DMS53 (cell line): ENCODE data around the gene ZDHHC8.
"Not testable (repeated sequence)": the region's sequence is repeated elsewhere in the genome, so short reads cannot be mapped to it uniquely, and the experiment has no call there.

Experiments used
- DNase-seq: peaks from one replicate; lab custom pipeline; 2025; lab: John Stamatoyannopoulos, UW

The ZDHHC8 gene

DNA sequence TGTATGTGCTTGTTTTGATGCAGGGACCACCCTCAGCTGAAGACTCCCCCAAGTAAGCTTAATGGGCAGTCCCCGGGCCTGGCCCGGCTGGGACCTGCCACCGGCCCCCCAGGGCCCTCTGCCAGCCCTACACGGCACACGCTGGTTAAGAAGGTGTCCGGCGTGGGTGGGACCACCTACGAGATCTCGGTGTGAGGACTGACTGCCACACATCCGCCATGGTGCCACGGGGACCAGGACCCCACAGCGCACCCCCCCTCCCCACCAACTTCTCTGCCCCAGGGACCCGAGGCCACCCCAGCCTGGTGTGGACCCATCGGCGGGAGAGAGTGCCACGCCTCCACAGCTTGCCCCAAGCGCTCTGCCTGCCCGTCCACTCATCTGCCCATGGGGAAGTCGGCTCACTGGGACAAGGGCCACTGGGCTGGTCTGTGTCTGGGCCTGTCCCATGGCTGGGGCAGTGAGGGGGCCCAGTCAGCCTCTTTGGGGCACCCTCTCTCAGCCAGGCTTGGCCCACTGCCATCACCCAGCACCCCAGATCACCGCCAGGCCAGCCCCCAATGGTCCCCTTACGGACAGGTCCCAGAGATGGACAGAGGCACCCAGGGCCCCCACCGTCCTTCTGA is 13.7 kb downstream of the ZDHHC8 start:
- DNase-seq = no peak

DNA sequence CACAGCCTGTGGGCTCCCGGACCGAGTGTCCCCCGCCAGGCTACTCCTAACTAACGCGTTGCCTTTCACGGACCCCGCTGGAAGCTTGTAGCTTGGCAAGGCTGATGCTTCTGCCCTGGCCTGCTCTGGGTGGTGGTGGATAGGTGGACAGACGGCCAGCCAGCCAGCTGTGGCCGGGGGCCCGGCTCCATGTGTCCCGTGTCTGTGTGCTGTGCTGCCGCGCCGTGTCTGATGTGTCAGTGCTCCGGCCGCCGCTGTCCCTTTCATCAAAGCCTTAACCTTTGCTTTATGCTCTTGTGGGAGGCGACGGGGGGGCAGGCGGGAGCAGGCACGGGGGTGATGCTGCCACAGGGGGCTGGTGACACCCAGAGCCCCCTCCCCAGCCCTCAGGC is 14.2 kb downstream of the ZDHHC8 start:
- no peak for DNase-seq

DNA sequence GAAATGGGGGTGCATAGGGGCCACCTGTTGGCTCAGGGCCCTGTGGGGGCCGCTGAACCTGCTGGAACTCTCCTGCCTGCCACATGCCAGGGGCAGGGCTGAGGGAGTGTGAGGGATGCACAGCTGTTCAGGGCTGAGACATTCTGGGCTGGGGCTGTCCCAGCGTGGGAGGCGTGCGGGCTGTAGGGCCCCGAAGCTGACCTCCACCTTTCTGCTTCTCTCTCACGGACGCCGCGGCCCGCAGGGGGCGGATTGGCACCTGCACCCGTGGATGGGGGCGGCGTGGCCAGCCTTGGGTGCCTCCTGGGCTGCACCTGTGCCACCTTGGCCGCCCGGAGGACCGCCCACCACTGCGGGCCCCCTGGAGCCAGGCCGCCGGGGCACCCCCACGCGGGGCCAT is 15.2 kb downstream of the ZDHHC8 start:
- no peak for DNase-seq

DNA sequence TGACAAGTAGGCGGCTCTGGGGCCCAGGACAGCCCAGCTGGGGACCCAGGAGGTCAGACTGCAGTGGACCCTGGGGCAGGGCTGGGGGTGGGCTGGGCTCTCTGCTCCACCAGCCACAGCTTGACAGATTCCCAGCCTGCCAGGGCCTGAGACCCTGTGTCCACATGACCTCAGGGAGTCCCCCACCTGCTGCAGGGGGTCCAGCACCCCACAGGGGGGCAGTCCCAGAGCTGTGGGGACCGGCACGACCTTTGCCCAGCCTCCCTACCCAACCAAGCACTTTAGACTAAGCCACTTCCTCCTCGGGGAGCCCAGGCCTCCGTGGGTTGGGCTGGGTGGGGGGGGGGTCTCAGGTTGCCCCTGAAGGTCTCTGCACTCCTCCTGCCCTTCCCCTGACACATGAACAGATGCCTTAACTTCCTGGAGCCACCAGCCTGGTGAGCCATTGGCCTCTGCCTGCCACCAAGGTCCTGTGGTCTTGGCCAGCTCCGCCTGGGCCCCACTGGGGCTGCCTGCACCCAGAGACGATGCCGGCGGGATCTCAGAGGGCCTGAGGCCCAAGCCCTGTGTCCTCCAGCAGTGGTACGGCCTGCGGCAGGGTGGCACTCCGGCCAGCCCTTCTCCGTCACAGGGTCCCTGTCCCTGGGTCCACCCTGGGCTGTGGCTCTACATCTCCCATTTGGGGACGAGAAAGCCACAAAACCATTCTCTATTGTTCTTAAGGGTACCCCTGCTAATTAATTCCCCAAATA is 15.8 kb downstream of the ZDHHC8 start:
- DNase-seq = no peak

DNA sequence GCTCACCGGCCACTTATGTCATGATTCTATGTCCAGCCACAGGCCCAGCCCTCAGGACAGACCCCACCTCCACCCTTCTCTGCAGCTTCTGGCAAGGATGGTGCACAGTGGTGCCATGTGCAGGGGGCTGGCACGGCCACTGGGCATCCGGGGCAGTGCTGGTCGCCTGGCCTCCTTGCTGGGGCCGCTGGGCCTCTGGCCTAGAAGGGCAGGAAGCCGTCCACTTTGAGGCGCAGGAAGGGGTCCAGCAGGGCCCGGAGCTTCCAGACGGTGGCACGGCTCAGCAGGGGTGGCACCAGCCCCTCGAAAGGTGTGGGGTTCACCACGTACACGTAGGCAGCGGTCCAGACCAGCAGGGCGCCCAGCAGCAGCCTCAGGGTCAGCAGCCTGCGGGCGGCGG is 16.8 kb downstream of the ZDHHC8 start:
- no peak for DNase-seq

GRCh38 chr22:20149257-20150250 is 17.9 kb downstream of the ZDHHC8 start:
- no peak for DNase-seq

DNA sequence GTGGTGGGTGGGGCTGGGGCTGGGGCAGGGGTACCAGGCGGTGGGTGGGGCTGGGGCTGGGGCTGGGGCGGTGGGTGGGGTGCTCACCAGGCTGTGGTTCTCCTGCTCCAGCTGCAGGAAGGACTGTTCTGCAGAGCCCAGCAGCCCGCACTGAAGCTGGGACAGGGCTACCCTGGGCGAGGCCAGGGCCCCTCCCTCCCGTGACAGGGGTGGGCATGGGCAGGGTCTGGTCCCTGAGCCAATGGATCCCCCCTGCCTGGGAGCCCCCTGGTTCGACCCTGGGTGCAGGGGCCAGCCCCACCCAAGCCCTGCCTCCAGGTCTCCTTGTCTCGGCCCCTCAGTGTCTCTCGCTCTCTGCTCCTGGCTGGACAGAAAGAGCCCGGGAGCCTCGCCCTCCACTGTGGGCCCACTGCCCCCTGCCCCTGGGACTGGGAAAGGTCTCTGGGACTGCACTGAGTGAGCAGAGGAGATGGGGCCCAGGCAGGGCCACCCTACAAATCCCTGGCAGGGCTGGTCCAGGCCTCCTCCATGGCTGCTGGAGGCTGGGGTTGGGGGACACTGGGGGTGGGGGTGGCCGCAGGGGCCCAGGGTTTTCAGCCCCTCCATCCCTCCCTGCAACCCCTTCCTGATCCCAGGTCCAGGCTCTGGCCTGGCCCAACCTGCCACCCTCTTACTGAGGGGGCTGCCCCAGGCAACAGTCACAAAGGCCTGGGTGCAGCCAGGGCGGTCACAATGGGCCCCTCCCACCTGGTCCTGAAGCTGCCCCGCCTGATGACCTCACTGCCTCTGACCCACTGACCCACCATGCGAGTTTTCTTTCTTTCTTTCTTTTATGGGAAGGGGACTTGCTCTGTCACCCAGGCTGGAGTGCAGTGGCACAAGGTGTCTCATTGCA is 19.0 kb downstream of the ZDHHC8 start, which contains the start of gene CCDC188:
Gene CCDC188 (minus strand): TSS at position 675 of the 895 bp plus-strand sequence. CDS start 69 bp downstream, at position 606.
- no peak for DNase-seq

DNA sequence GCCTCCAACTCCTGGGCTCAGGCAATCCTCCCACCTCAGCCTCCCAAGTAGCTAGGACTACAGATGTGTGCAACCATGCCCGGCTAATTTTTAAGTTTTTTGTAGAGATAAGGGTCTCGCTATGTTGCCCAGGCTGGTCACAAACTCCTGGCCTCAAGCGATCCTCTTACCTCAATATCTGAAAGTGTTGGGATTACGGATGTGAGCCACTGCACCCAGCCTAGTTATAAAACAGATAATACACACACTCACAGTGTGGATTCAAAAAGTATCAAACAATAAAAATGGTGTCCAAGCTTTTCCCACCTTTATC is 19.6 kb downstream of the ZDHHC8 start:
- no peak for DNase-seq

DNA sequence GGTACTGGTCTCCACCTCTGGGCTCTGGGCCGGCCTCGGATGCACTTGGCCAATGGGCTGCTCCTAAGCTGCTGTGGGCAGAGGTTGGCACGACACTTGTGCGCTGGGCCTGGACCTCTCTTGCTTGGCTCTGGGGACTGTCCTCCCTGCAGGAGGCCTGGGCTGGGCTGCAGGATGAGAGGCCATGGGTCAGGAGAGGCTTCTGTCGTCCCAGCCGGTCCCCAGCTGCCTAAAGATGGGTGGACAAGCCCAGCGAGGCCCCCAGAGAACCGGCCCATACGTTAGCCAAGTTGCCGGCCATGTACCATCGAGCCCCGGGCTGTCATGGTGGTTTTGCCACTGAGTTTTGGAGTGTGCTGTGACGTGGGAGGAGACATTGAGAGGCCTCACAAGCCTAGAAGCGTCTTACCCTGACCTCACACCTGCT is 20.9 kb downstream of the ZDHHC8 start:
- no peak for DNase-seq

DNA sequence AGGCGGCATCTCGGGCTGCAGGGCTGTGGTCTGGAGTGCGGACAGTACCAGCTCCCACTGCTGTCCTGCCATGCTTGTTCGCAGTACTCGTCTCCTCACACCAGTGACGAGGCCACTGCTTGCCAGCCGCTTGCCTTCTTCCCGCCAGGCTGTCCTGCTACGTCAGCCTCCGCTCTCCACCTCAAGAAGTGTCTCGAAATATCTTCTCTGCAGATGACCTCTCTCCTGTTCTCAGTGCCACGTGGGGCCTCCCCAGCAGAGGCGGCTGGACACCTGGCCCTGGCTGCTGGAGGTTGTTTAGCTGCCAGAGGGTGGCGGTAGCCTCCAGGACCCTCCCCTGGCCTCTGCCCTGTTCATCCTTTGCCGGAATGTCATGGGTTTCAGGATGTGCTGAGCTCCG is 22.3 kb downstream of the ZDHHC8 start:
- DNase-seq = no peak

GRCh38 chr22:20154602-20155187 is 23.1 kb downstream of the ZDHHC8 start:
- peak; percentile 49 for DNase-seq

GRCh38 chr22:20155330-20156041 is 23.9 kb downstream of the ZDHHC8 start:
- DNase-seq = peak; percentile 91

DNA sequence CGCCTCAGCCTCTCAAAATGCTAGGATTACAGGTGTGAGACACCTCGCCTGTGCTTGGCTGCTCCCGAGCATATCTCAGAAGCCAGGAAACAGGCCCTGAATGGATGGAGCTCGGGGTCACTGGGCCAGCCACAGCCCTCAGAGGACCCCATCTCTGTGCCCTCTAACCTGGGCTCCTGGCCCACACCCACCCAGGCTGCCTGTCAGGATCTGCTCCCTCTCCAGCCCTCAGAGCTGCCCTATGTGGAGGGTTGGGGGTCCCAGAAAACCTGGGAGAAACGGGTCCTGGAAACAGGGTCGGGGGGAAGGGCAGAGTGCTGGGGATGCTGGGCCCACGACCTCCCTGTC is 24.4 kb downstream of the ZDHHC8 start:
- DNase-seq = no peak

DNA sequence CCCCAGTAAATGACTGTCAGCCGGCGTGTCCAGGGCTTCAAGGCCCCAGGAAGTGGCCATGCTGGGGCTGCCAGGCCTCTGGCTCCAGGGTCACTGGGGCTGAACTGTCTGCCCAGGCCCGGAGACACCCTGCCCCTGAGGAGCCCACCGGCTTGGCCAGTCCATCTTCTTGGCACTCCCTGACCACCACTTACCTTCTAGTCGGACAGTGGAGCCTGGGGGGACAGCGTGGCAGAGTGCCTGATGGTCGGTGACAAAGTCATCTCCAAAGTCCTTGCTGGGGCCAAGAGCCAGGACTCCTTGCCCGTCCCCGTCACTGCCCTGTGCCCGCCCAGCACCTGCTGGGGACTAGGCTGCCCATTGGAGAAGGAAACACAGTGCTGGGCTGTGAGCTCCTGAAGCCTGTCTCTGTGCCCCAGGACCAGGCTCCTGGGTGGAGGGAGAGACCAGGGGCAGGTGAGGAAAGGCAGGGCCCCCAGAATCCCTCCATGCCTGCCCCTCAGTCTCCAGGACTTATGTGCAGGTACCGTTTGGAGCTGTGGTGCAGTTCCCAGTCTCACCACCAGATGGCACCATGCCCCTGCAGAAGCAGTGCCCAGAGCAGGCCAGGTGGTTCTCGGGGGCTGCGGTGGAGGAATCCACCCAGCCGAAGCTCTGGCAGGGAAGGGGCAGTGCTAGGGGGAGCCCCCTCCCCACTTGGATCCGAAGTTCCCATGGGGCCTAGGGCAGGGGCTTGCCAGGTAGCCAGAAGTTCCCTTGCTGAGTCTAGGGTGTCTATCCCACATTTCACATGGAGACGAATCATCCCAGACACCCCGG is 25.2 kb downstream of the ZDHHC8 start:
- peak; percentile 49 for DNase-seq

GRCh38 chr22:20157430-20158183 is 26.0 kb downstream of the ZDHHC8 start:
- no peak for DNase-seq

DNA sequence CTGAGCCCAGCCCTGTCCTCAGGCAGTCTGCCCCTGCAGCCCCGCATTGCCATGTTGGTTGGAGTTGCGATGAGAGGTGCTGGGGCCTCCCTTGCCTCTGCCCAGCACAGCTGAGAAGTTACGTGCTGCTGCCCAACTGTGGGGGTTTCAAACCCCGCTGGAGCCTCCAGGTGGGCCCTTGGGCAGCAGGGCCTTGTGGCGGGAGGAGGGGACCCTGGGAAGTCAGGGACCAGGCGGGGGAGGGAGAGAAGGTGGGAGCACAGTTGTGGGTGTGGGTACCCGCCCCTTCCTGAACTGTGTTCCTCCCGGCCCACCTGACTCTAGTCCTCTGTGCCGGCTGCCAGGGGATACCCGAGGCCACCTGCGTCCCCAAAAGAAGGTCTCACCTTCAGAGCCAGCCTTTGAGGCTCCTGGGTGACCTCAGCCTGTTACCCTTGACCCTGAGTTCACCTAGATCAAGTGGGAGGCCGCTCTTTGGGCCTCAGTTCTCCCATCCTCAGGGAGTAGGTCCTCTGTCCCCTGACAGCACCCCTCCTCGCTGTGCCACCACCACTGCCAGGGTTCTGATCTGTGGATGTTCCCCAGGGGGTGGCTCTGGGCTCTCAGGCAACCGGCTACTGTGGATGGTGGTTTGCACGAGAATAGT is 26.9 kb downstream of the ZDHHC8 start:
- no peak for DNase-seq

- no peak for DNase-seq
These were observed 27.5 kb downstream of the ZDHHC8 start for GRCh38 chr22:20159076-20159475.

DNA sequence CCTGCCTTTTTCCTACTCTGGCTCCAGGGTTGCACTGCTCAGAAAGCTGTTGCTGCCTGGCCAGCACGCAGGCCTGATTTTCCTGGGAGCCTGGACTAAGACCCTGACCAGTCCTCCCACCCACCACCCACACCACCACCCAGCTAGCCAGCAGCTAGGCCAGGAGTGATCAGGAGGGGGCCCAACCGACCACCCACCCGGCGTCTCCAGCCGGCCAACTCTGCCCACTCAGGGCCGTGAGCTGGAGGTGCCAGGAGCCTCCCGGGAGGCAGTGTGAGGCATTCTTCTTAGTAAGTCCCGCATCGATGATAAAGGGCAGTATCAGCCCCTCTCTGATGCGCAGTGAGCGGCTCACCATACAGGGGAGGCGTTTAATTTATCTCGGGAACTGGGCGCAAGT is 27.9 kb downstream of the ZDHHC8 start:
- DNase-seq = not testable (repeated sequence)
